Keratinocyte (primary cell): ENCODE results near the gene JMJD1C.

ENCODE experiments used
- CTCF ChIP-seq, 3 experiments: IDR thresholded peaks in 1 of 3; conservative IDR thresholded peaks in 1 of 3; optimal IDR thresholded peaks in 1 of 3; 2 replicates in 2 of 3; 3 replicates in 1 of 3; pipeline versions ENCODE3 to v1.5.1; 2011; ENCODE audit warnings: low read length in 3 of 3, mild to moderate bottlenecking in 3 of 3, moderate library complexity in 2 of 3, control low read depth in 1 of 3, inconsistent platforms in 1 of 3; ENCODE audit not compliant: insufficient read depth in 2 of 3; ENCODE audit errors: extremely low read depth in 1 of 3
- EZH2 ChIP-seq: IDR thresholded peaks from one replicate; pipeline ENCODE4 v1.6.1; 2012; ENCODE audit warnings: inconsistent platforms, mild to moderate bottlenecking, low read length, moderate library complexity

- TF ChIP-seq CTCF (optimal IDR thresholded peaks at IDR 0.05 in 1 of 3, IDR thresholded peaks at IDR 0.05 in 1 of 3, conservative IDR thresholded peaks at IDR 0.05 in 1 of 3; ENCODE audit: extremely low read depth in 1 of 3, insufficient read depth in 2 of 3, low read length in 3 of 3), result no peak
- no peak for TF ChIP-seq EZH2
Measured at GRCh38 chr10:63423494-63423893, 42.3 kb downstream of the JMJD1C start.
